CD14-positive monocyte (primary cell): ENCODE measurements around the gene FAF1. TPM values are rescaled to one million over a fixed set of nuclear protein-coding genes. Genes with fewer than 3 reads are reported as not detected.

Source experiments
- DNase-seq, 3 donors: peaks; one replicate each; pipeline ENCODE4 v3.0.0-alpha.2; 2011 to 2022
- H2AFZ ChIP-seq: 2 replicates; pipeline ENCODE4 v1.6.0; 2012; ENCODE audit warnings: mild to moderate bottlenecking, low read depth, low read length, inconsistent platforms; ENCODE audit not compliant: insufficient read depth, poor library complexity, severe bottlenecking
- H3K27ac ChIP-seq, 2 donors: 1 replicate in 1 of 2; 2 replicates in 1 of 2; pipeline ENCODE4 v1.5.1; 2012 to 2013; ENCODE audit warnings: low read length in 2 of 2, control low read depth in 1 of 2, inconsistent platforms in 1 of 2, low read depth in 1 of 2, mild to moderate bottlenecking in 1 of 2
- H3K27me3 ChIP-seq, 2 donors: one replicate each; pipeline versions ENCODE4 v1.6.0 to v1.6.1; 2011 to 2013; ENCODE audit warnings: low read length in 2 of 2; ENCODE audit not compliant: control insufficient read depth in 2 of 2, insufficient read depth in 2 of 2
- H3K36me3 ChIP-seq, 2 donors: replicated peaks in 1 of 2; 1 replicate in 1 of 2; 2 replicates in 1 of 2; pipeline versions ENCODE4 v1.5.1 to v1.6.1; 2012 to 2013; ENCODE audit warnings: low read length in 2 of 2, control low read depth in 1 of 2, inconsistent platforms in 1 of 2, mild to moderate bottlenecking in 1 of 2; ENCODE audit not compliant: insufficient read depth in 2 of 2, control insufficient read depth in 1 of 2
- H3K4me1 ChIP-seq, 2 donors: 1 replicate in 1 of 2; 2 replicates in 1 of 2; pipeline versions ENCODE4 v1.5.1 to v1.6.1; 2012 to 2013; ENCODE audit warnings: low read length in 2 of 2, control low read depth in 1 of 2, inconsistent platforms in 1 of 2, mild to moderate bottlenecking in 1 of 2, moderate library complexity in 1 of 2; ENCODE audit not compliant: insufficient read depth in 2 of 2, control insufficient read depth in 1 of 2
- H3K4me2 ChIP-seq: replicated peaks from 2 replicates; pipeline ENCODE3; 2012; ENCODE audit warnings: low read length, moderate library complexity, mild to moderate bottlenecking; ENCODE audit not compliant: poor library complexity, severe bottlenecking; ENCODE audit errors: extremely low read depth
- H3K4me3 ChIP-seq, 3 experiments: fragments of 200-600 bp in 1 of 3; sonication (generic) in 1 of 3; replicated peaks in 1 of 3; 1 replicate in 2 of 3; 2 replicates in 1 of 3; pipeline ENCODE4 v1.5.1; 2011 to 2013; ENCODE audit warnings: low read length in 3 of 3, mild to moderate bottlenecking in 3 of 3, control low read depth in 2 of 3, low read depth in 2 of 3, inconsistent platforms in 1 of 3, moderate library complexity in 1 of 3
- H3K79me2 ChIP-seq: 2 replicates; pipeline ENCODE4 v1.6.0; 2012; ENCODE audit warnings: mild to moderate bottlenecking, control low read depth, inconsistent platforms, low read length, moderate library complexity; ENCODE audit not compliant: insufficient read depth
- H3K9ac ChIP-seq: 2 replicates; pipeline ENCODE4 v1.6.0; 2017; ENCODE audit warnings: low read length, mild to moderate bottlenecking; ENCODE audit not compliant: insufficient read depth, poor library complexity, severe bottlenecking
- H3K9me3 ChIP-seq, 2 donors: replicated peaks in 1 of 2; 1 replicate in 1 of 2; 2 replicates in 1 of 2; pipeline versions ENCODE4 v1.5.1 to v1.6.1; 2012 to 2013; ENCODE audit warnings: low read length in 2 of 2, control low read depth in 1 of 2; ENCODE audit not compliant: control insufficient read depth in 1 of 2, insufficient read depth in 1 of 2
- H4K20me1 ChIP-seq: 2 replicates; pipeline ENCODE4 v1.6.0; 2012; ENCODE audit warnings: mild to moderate bottlenecking, low read length, control low read depth, moderate library complexity; ENCODE audit not compliant: insufficient read depth
- H3K27ac Mint-ChIP-seq, 7 donors: one replicate each; pipeline ENCODE4 v1.8.0; 2020; ENCODE audit warnings: mild to moderate bottlenecking in 7 of 7, mixed read lengths in 7 of 7, moderate library complexity in 6 of 7, inconsistent platforms in 2 of 7
- H3K27me3 Mint-ChIP-seq, 3 donors: one replicate each; pipeline ENCODE4 v1.8.0; 2021 to 2022; ENCODE audit warnings: low read depth in 3 of 3, mild to moderate bottlenecking in 3 of 3, mixed read lengths in 3 of 3, moderate library complexity in 3 of 3, inconsistent platforms in 1 of 3
- H3K36me3 Mint-ChIP-seq, 2 donors: one replicate each; pipeline ENCODE4 v1.8.0; 2020; ENCODE audit warnings: mixed read lengths in 2 of 2, inconsistent platforms in 1 of 2, mild to moderate bottlenecking in 1 of 2
- H3K4me1 Mint-ChIP-seq: one replicate; pipeline ENCODE4 v1.8.0; 2020; ENCODE audit warnings: mild to moderate bottlenecking, mixed read lengths
- H3K4me3 Mint-ChIP-seq, 2 donors: one replicate each; pipeline ENCODE4 v1.8.0; 2020; ENCODE audit warnings: mild to moderate bottlenecking in 2 of 2, mixed read lengths in 2 of 2, moderate library complexity in 1 of 2
- H3K9me3 Mint-ChIP-seq, 7 donors: one replicate each; pipeline ENCODE4 v1.8.0; 2020 to 2022; ENCODE audit warnings: mixed read lengths in 7 of 7, mild to moderate bottlenecking in 6 of 7, moderate library complexity in 6 of 7, inconsistent platforms in 2 of 7
- WGBS: methylation state at CpG from one replicate; pipeline ENCODE4 v1.1.5; 2013; ENCODE audit warnings: missing lambda C conversion rate; ENCODE audit not compliant: insufficient coverage; 5-methylcytosine and 5-hydroxymethylcytosine counted together
- intact Hi-C, 2 donors: fragments of 100-400 bp; cut with micrococcal nuclease; formaldehyde crosslinking; loops; one replicate each; pipeline versions ENCODE4 v1.15.0 to v1.15.1; 2023
- polyA plus RNA-seq, 3 donors: library from polyadenylated mRNA; depleted of rRNA in 1 of 3; unstranded in 2 of 3; stranded (reverse) in 1 of 3; fragments of 300-500 nt in 2 of 3; fragments of >200 nt in 1 of 3; fragmentation: Illumina TruSeq in 2 of 3; gene quantifications; 1 replicate in 2 of 3; 2 replicates in 1 of 3; pipeline ENCODE4 v1.2.3, GENCODE V29; 2012 to 2021
- TF ChIP-seq, protein P1 (sequence below): fragments of 200-600 bp; IDR thresholded peaks from one replicate; pipeline ENCODE4 v1.8.0; 2022; ENCODE audit warnings: antibody characterized with exemption, mild to moderate bottlenecking

Gene FAF1
- polyA plus RNA-seq, 3 donors, result 11.4 to 29.6 (median 16.9) TPM

DNA sequence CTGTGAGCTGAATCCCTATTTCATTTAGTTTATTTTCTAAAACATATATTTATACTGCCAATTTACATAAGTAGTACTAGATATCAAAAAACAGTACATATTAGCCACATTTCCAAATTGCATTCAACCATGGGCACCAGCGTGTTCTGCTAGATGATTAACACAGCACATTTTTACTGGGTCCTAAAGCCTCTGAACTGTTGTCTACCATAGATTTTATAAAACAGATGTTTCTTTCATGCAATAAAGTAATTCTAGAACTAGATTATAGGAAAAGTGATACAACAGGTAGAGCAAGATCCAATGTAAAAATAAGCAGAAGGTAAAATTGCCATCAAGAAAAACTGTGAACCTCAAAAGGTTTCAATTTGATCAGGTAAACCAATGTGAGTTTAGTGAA, 108.6 kb downstream of the FAF1 start:
- Mint-ChIP-seq H3K9me3 (peaks cover 3 to 15% (median 8%) of the 10 kb centered on the region in 7 donors), H3K27ac (no peak overlapping the region), H3K36me3 (peaks cover 15 to 20% of the 10 kb centered on the region in 2 donors), H3K4me1 (peaks cover 6% of the 10 kb centered on the region), H3K27me3 (no peaks in the 10 kb centered on the region), H3K4me3 (no peak overlapping the region)
- Histone ChIP-seq H2AFZ (no peak overlapping the region), H3K9me3 (no peaks in the 10 kb centered on the region), H3K27ac (no peak overlapping the region), H3K36me3 (peaks cover 0 to 8% of the 10 kb centered on the region in 2 donors), H4K20me1 (no peaks in the 10 kb centered on the region), H3K79me2 (peaks cover 7% of the 10 kb centered on the region), H3K4me1 (no peaks in the 10 kb centered on the region), H3K9ac (no peak overlapping the region), H3K27me3 (no peaks in the 10 kb centered on the region), H3K4me2 (no peak overlapping the region), H3K4me3 (no peak overlapping the region)
- no peak for DNase-seq
- WGBS, result no CpG with 5 or more reads among the region's 1 CpG
- intact Hi-C loops, result no loop called here
- TF ChIP-seq, protein P1, sequence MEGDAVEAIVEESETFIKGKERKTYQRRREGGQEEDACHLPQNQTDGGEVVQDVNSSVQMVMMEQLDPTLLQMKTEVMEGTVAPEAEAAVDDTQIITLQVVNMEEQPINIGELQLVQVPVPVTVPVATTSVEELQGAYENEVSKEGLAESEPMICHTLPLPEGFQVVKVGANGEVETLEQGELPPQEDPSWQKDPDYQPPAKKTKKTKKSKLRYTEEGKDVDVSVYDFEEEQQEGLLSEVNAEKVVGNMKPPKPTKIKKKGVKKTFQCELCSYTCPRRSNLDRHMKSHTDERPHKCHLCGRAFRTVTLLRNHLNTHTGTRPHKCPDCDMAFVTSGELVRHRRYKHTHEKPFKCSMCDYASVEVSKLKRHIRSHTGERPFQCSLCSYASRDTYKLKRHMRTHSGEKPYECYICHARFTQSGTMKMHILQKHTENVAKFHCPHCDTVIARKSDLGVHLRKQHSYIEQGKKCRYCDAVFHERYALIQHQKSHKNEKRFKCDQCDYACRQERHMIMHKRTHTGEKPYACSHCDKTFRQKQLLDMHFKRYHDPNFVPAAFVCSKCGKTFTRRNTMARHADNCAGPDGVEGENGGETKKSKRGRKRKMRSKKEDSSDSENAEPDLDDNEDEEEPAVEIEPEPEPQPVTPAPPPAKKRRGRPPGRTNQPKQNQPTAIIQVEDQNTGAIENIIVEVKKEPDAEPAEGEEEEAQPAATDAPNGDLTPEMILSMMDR, result no peak

DNA sequence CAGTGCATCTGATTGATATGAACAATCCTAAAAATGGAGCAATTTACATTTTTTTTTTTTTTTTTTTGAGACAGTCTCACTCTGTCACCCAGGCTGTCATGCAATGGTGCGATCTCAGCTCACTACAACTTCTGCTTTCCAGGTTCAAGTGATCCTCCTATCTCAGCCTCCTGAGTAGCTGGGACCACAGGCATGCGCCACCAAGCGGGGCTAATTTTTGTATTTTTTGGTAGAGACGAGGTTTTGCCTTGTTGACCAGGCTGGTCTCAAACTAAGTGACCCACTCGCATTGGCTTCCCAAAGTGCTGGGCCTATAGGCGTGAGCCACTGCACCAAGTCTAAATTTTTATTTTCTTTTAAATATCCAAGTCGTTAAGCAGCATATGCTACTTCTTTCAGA, 109.0 kb downstream of the FAF1 start:
- peaks cover 7% of the 10 kb centered on the region for H3K4me1 Mint-ChIP-seq

More for the DNA sequence above, 109.0 kb downstream of the FAF1 start:
- H3K4me2 ChIP-seq, result no peak overlapping the region
- 100% methylated on average over 2 of the region's 7 CpGs for WGBS
- no peaks in the 10 kb centered on the region for H3K27me3 ChIP-seq
- H3K9ac ChIP-seq, result no peak overlapping the region
- DNase-seq, result no peak
- no peak overlapping the region for H3K27ac ChIP-seq
- H3K4me3 ChIP-seq, result no peak overlapping the region
- peaks cover 3 to 15% (median 11%) of the 10 kb centered on the region in 7 donors for H3K9me3 Mint-ChIP-seq
- H3K27ac Mint-ChIP-seq, result peak overlapping the region in 1 of 7 donors; percentile 50
- intact Hi-C loops, result no loop called here
- TF ChIP-seq, protein P1, result no peak
- no peaks in the 10 kb centered on the region for H4K20me1 ChIP-seq
- H3K4me1 ChIP-seq, result no peaks in the 10 kb centered on the region
- peaks cover 12 to 18% of the 10 kb centered on the region in 2 donors for H3K36me3 Mint-ChIP-seq
- no peak overlapping the region for H2AFZ ChIP-seq
- H3K4me3 Mint-ChIP-seq, result no peak overlapping the region
- peaks cover 11% of the 10 kb centered on the region for H3K79me2 ChIP-seq
- peaks cover 0 to 8% of the 10 kb centered on the region in 2 donors for H3K36me3 ChIP-seq
- H3K27me3 Mint-ChIP-seq, result no peaks in the 10 kb centered on the region
- H3K9me3 ChIP-seq, result peaks cover 0 to 4% of the 10 kb centered on the region in 2 donors
